ENCODE data around the gene EIPR1.

The EIPR1 gene

DNA sequence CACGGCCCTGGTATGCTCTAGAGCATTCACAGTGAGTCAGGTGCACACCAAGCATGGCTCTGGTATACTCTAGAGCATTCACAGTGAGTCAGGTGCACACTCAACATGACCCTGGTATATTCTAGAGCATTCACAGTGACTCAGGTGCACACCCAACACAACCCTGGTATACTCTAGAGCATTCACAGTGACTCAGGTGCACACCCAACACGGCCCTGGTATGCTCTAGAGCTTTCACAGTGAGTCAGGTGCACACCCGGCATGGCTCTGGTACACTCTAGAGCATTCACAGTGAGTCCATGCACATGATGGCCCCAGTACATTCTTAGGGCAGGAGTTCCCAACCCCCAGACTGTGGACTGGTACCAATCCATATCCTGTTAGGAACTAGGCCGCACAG is 158.1 kb downstream of the EIPR1 start:
- TF ChIP-seq, protein P1, sequence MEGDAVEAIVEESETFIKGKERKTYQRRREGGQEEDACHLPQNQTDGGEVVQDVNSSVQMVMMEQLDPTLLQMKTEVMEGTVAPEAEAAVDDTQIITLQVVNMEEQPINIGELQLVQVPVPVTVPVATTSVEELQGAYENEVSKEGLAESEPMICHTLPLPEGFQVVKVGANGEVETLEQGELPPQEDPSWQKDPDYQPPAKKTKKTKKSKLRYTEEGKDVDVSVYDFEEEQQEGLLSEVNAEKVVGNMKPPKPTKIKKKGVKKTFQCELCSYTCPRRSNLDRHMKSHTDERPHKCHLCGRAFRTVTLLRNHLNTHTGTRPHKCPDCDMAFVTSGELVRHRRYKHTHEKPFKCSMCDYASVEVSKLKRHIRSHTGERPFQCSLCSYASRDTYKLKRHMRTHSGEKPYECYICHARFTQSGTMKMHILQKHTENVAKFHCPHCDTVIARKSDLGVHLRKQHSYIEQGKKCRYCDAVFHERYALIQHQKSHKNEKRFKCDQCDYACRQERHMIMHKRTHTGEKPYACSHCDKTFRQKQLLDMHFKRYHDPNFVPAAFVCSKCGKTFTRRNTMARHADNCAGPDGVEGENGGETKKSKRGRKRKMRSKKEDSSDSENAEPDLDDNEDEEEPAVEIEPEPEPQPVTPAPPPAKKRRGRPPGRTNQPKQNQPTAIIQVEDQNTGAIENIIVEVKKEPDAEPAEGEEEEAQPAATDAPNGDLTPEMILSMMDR (IDR thresholded peaks at IDR 0.05; ENCODE audit: control extremely low read depth, extremely low read depth, low read depth, missing control alignments), result no peak
- POLR2A ChIA-PET, result no interaction called here
- CTCF ChIA-PET, result no interaction called here
- no peak for DNase-seq (ENCODE audit: extremely low spot score)

DNA sequence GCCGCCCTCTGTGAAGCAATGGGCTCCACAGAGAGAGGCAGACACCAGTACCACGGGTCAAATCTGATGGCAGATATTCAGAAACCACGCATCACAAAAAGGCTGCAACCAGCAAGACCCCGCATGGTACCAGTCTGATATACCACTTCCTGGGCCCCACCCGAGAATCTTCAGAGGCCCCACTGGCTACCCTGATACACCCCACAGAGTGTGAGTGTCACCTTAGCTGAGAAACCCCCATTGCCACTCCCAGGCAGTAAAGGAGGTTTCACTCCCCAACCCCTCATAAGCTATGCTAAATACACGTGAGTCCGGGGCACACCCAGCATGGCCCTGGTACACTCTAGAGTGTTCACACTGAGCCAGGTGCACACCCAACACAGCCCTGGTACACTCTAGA is 160.0 kb downstream of the EIPR1 start:
- DNase-seq (ENCODE audit: extremely low spot score), result no peak
- TF ChIP-seq, protein P1 (IDR thresholded peaks at IDR 0.05; ENCODE audit: control extremely low read depth, extremely low read depth, low read depth, missing control alignments), result no peak
- POLR2A ChIA-PET, result no interaction called here
- CTCF ChIA-PET, result interaction anchor here (1.4 to 3.2 kb wide), 3 partner anchors 13 to 36 kb away, joined by 4 to 28 read pairs (median 8); no protein-coding TSS in a partner anchor

DNA sequence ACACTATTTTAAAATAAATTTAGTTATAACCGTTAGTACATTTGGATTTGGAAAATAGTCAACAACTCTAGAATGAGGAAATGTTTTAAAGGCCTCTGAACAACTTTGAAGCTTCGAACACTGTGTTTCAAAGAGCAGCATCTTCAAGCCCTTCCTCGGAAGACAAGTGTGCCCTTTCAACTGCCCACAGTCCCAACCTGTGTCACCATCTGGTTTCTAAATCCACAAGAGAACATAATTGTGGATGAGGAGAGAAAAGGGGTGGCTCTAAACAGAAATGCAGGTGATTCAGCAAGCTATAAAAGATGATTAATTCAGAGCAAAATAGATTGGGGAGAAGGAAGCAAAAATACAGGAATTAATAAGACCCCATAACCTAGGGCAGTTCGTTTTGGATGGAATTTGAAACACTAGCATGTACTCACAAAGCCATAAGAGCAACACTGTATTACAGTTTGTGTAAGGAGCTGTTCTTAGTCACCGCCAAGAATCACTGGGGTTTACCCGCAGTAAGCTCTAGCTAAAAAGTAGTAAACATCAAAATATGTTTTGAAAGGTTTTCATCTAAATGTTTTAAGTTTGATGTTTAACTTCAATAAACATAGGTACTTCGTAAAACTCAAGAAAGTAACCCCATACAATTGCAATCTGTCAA is 160.7 kb downstream of the EIPR1 start:
- TF ChIP-seq, protein P1 (IDR thresholded peaks at IDR 0.05; ENCODE audit: control extremely low read depth, extremely low read depth, low read depth, missing control alignments), result no peak
- no peak for DNase-seq (ENCODE audit: extremely low spot score)
- CTCF ChIA-PET, result interaction anchor here (1.4 to 3.2 kb wide), 4 partner anchors 12 to 37 kb away, joined by 4 to 28 read pairs (median 6); no protein-coding TSS in a partner anchor
- POLR2A ChIA-PET, result no interaction called here

DNA sequence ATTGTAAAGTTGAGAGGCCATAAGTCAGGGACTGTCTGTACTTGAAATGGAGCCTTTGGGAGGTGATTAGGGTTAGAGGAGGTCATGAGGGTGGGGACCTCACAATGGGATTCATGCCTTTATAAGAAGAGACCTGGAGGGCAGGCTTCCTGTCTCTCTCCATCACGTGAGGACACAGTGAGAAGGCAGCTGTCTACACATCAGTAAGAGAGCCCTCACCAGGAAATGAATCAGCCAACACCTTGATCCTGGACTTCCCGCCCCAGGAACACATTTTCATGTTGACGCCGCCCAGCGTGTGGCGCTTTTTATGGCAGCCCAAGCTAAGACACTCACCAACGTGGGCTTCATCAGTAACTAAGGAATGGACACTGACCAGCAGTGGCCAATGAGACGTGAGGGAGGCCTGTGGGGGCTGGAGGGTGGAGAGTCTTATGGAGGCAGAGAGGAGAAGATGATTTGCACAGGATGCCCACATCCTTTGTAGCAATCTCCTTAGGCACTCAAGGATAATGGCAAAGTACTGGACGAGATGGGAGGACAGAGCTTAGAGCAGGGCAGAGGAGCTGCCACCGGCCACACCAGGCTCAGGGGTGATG is 162.7 kb downstream of the EIPR1 start:
- POLR2A ChIA-PET, result no interaction called here
- TF ChIP-seq, protein P1 (IDR thresholded peaks at IDR 0.05; ENCODE audit: control extremely low read depth, extremely low read depth, low read depth, missing control alignments), result no peak
- CTCF ChIA-PET, result interaction anchor here (1.0 to 3.2 kb wide), 4 partner anchors 10 to 28 kb away, joined by 3 to 28 read pairs (median 6); no protein-coding TSS in a partner anchor
- no peak for DNase-seq (ENCODE audit: extremely low spot score)

DNA sequence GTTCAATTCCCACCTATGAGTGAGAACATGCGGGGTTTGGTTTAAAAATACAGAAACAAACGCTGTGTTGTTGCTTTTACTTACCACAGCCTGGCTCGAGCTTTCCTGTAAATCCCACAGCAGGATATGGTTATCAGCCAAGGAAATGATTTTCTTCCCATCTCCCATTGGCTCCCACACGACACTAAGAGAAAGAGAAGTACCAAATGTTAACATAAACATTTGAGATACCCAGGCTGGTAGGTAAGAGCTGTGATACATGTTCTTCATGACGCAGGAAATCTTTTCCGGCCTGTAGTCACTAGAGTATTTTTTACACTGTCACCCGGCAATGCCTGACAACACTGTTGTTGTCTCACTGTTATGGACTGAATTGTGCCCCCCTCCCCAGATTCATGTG is 163.6 kb downstream of the EIPR1 start:
- ChIA-PET CTCF (no interaction called here), POLR2A (no interaction called here)

DNA sequence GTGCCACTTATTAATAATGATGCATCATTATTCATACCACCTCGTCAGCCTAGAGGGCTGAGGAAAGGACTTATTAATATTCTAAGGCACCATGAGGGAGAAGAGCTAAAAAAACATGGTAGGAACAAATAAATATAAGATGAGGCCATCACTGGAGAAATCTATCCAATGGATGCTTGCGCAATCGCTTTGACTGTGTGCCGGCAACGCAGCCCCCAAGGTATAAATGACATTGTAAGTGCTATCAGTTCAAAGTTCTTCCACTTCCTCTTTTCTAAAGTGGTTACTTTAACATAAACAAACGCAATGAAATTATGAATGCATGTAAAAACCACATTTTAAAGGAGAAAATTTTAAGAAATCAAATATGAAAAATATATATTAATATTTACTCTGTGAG is 164.6 kb downstream of the EIPR1 start:
- POLR2A ChIA-PET, result no interaction called here
- TF ChIP-seq, protein P1 (IDR thresholded peaks at IDR 0.05; ENCODE audit: control extremely low read depth, extremely low read depth, low read depth, missing control alignments), result no peak
- DNase-seq (ENCODE audit: extremely low spot score), result no peak
- CTCF ChIA-PET, result interaction anchor here (1.4 kb wide), 1 partner anchor 9 kb away, joined by 5 read pairs; no protein-coding TSS in a partner anchor

More for the DNA sequence above, 163.6 kb downstream of the EIPR1 start:
- TF ChIP-seq, protein P1 (IDR thresholded peaks at IDR 0.05; ENCODE audit: control extremely low read depth, extremely low read depth, low read depth, missing control alignments), result no peak
- no peak for DNase-seq (ENCODE audit: extremely low spot score)
